Measurements from ENCODE around the gene MIEN1.
"Not testable (repeated sequence)": the region's sequence is repeated elsewhere in the genome, so short reads cannot be mapped to it uniquely, and the experiment has no call there.

GRCh38 chr17:39725923-39726322 lies 4.4 kb downstream of the MIEN1 start:
- not testable (repeated sequence) for TF ChIP-seq CTCF, EZH2, EZH2phosphoT487 (IDR thresholded peaks at IDR 0.05)

Data from neural progenitor cell (in vitro differentiated cells).